AG04449 (cell line): ENCODE results near the gene DTX1.
"Not testable (repeated sequence)": the region's sequence is repeated elsewhere in the genome, so short reads cannot be mapped to it uniquely, and the experiment has no call there.

Source experiments
- CTCF ChIA-PET: fragments of 350-600 bp; formaldehyde crosslinking; extraction: SDS; loops from one replicate; lab custom pipeline; 2021; ENCODE audit warnings: antibody characterized with exemption; lab: Yijun Ruan, JAX
- POLR2A ChIA-PET: fragments of 400-600, 350-600 bp; formaldehyde crosslinking; extraction: SDS; loops from one replicate; lab custom pipeline; 2020; ENCODE audit warnings: antibody characterized with exemption, inconsistent platforms; lab: Yijun Ruan, JAX
- DNase-seq: peaks from one replicate; pipeline ENCODE4 v3.0.0-alpha.2; 2010; ENCODE audit warnings: low read depth, low spot score
- H3K4me3 ChIP-seq: 2 replicates; pipeline ENCODE4 v1.5.1; 2011; ENCODE audit warnings: low read depth, mild to moderate bottlenecking, control low read depth, low read length
- CTCF ChIP-seq: IDR thresholded peaks from one replicate; pipeline ENCODE4 v1.5.1; 2011; ENCODE audit warnings: mild to moderate bottlenecking, moderate library complexity, low read length, control low read depth, inconsistent platforms; ENCODE audit not compliant: insufficient read depth; ENCODE audit errors: missing control alignments

DTX1 gene

GRCh38 chr12:113136990-113137511, 80.5 kb downstream of the DTX1 start:
- ChIA-PET POLR2A (no interaction called here), CTCF (no interaction called here)
- H3K4me3 ChIP-seq, result no peak overlapping the region
- DNase-seq, result no peak
- TF ChIP-seq CTCF, result no peak

- no peak overlapping the region for H3K4me3 ChIP-seq
- CTCF ChIA-PET, result no interaction called here
- DNase-seq, result no peak
- TF ChIP-seq CTCF, result no peak
- POLR2A ChIA-PET, result no interaction called here
These were observed 81.6 kb downstream of the DTX1 start for GRCh38 chr12:113137861-113138783.

GRCh38 chr12:113138826-113139225, 82.3 kb downstream of the DTX1 start:
- POLR2A ChIA-PET, result no interaction called here
- TF ChIP-seq CTCF, result no peak
- no peak overlapping the region for H3K4me3 ChIP-seq
- CTCF ChIA-PET, result no interaction called here
- no peak for DNase-seq

- CTCF ChIA-PET, result no interaction called here
- DNase-seq, result no peak
- POLR2A ChIA-PET, result no interaction called here
- TF ChIP-seq CTCF, result no peak
- H3K4me3 ChIP-seq, result no peak overlapping the region
These were observed 84.2 kb downstream of the DTX1 start for GRCh38 chr12:113140706-113141105.

GRCh38 chr12:113141716-113142115, 85.2 kb downstream of the DTX1 start:
- H3K4me3 ChIP-seq, POLR2A ChIA-PET, DNase-seq, CTCF ChIA-PET: not testable (repeated sequence)

GRCh38 chr12:113142173-113142885, 85.8 kb downstream of the DTX1 start:
- no peak for DNase-seq
- ChIA-PET POLR2A (no interaction called here), CTCF (no interaction called here)
- H3K4me3 ChIP-seq, result no peak overlapping the region
- TF ChIP-seq CTCF, result no peak
